Measurements from ENCODE around the gene KRT3. TPM values are rescaled to one million over a fixed set of nuclear protein-coding genes. Genes with fewer than 3 reads are reported as not detected.

Gene KRT3
- total and polyA plus RNA-seq, 12 donors: not detected

DNA sequence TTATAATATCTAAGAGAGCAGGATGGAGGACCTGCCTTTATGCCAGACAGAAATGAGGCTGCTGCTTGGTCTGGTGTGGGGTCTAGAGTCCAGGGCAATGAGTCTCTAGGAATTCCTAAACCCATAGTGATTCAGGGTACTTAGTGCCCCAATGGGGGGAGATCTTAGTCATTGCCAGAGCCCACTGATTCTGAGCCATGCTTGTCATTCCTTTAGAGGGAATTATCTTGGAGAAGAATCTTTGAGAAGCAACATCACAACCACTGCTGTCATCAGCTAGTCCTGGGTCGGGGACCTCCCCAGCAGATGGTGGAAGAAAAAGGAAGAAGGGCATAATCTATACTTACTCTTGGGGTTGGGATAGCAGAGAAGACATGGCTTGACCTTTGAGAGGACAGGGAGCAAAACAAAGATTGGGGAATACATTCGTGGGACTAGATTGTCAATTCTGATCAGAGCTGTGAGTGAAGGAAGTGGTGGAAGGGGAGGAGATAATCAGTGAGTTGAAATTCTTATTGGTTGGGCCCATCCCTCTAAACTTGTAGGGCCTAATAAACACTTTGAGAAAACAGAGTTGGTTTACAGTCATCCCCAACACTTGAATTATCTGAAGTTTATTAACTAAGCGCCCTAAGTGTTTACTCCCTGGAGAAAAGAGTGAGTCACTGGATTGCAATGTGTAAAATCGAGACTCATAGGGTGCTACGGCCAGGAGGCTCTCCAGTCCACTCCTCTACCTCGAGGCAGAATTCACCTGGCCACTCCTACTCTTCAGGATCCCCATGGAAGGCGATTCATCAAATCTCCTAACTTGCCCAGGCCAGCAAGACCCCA, 3.0 kb upstream of the KRT3 start:
- TF ChIP-seq POLR2A (IDR thresholded peaks at IDR 0.05): no peak
- TF ChIP-seq, protein P1, sequence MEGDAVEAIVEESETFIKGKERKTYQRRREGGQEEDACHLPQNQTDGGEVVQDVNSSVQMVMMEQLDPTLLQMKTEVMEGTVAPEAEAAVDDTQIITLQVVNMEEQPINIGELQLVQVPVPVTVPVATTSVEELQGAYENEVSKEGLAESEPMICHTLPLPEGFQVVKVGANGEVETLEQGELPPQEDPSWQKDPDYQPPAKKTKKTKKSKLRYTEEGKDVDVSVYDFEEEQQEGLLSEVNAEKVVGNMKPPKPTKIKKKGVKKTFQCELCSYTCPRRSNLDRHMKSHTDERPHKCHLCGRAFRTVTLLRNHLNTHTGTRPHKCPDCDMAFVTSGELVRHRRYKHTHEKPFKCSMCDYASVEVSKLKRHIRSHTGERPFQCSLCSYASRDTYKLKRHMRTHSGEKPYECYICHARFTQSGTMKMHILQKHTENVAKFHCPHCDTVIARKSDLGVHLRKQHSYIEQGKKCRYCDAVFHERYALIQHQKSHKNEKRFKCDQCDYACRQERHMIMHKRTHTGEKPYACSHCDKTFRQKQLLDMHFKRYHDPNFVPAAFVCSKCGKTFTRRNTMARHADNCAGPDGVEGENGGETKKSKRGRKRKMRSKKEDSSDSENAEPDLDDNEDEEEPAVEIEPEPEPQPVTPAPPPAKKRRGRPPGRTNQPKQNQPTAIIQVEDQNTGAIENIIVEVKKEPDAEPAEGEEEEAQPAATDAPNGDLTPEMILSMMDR (IDR thresholded peaks at IDR 0.05): no peak
- Histone ChIP-seq H3K27me3 (no peaks in the 10 kb centered on the region), H3K4me3 (no peak overlapping the region), H3K36me3 (replicated peaks in 1 of 2) (no peaks in the 10 kb centered on the region), H3K9me3 (replicated peaks in 1 of 3) (no peaks in the 10 kb centered on the region), H3K27ac (no peak overlapping the region), H3K4me1 (replicated peaks in 1 of 2) (no peaks in the 10 kb centered on the region)
- intact Hi-C loops (cut with DNase I): no loop called here
- WGBS, 4 donors: 58 to 64% (median 62%) methylated on average over 7 of the region's 7 CpGs
- DNase-seq: no peak

DNA sequence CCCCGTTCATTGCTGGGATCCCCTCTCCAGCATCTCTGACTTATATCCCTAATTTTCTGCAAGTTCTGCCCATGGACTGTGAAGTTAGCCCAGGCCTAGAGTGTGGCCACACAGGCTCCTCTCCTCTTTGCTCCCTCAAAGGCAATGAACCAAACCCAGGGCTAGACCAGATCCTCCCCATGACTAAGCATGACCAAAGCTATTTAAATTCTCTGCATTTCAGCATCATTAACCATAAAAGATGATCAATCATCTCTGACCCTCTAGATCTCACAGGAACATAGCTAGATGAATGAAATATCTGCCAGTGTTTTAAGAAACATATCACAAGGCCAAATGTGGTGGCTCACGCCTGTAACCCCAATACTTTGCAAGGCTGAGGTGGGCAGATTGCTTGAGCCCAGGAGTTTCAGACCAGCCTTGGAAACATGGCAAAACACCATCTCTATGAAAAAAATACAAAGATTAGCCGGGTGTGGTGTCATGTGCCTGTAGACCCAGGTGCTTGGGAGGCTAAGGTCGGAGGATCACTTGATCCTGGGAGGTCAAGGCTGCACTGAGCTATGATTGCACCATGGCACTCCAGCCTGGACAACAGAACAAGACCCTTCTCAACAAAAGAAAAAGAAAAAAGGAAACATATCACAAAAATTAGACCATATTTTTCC, 2.2 kb upstream of the KRT3 start:
- Histone ChIP-seq H3K4me1 (replicated peaks in 1 of 2) (no peaks in the 10 kb centered on the region), H3K9me3 (replicated peaks in 1 of 3) (no peaks in the 10 kb centered on the region), H3K27ac (no peak overlapping the region), H3K27me3 (peaks cover 3% of the 10 kb centered on the region), H3K36me3 (replicated peaks in 1 of 2) (no peaks in the 10 kb centered on the region), H3K4me3 (no peak overlapping the region)
- WGBS, 4 donors: 83 to 91% (median 88%) methylated on average over 4 of the region's 4 CpGs
- no peak for DNase-seq
- intact Hi-C loops (cut with DNase I): no loop called here
- TF ChIP-seq, protein P1 (IDR thresholded peaks at IDR 0.05): no peak
- TF ChIP-seq POLR2A (IDR thresholded peaks at IDR 0.05): no peak

DNA sequence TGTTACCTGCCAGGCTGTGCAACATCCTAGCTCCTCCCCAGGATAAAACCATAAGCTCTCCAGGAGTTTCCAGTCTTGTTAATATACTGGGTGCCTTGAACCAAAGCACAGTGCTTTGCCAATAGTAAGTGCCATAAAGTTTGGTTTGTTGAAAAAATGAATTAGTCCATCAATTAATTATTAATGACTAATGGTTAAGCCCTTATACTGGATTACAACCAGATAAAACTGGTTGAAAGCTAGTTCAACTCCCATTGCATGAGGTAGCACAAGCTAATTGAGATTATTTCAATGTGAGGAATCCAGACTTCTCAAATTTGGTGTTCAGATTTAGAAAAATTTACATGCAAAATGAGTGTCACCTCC, 1.6 kb upstream of the KRT3 start:
- Histone ChIP-seq H3K36me3 (replicated peaks in 1 of 2) (no peaks in the 10 kb centered on the region), H3K27ac (no peak overlapping the region), H3K27me3 (peaks cover 3% of the 10 kb centered on the region), H3K9me3 (replicated peaks in 1 of 3) (no peaks in the 10 kb centered on the region), H3K4me3 (no peak overlapping the region), H3K4me1 (replicated peaks in 1 of 2) (no peaks in the 10 kb centered on the region)
- DNase-seq: no peak
- TF ChIP-seq POLR2A (IDR thresholded peaks at IDR 0.05): no peak
- TF ChIP-seq, protein P1 (IDR thresholded peaks at IDR 0.05): no peak
- intact Hi-C loops (cut with DNase I): no loop called here

DNA sequence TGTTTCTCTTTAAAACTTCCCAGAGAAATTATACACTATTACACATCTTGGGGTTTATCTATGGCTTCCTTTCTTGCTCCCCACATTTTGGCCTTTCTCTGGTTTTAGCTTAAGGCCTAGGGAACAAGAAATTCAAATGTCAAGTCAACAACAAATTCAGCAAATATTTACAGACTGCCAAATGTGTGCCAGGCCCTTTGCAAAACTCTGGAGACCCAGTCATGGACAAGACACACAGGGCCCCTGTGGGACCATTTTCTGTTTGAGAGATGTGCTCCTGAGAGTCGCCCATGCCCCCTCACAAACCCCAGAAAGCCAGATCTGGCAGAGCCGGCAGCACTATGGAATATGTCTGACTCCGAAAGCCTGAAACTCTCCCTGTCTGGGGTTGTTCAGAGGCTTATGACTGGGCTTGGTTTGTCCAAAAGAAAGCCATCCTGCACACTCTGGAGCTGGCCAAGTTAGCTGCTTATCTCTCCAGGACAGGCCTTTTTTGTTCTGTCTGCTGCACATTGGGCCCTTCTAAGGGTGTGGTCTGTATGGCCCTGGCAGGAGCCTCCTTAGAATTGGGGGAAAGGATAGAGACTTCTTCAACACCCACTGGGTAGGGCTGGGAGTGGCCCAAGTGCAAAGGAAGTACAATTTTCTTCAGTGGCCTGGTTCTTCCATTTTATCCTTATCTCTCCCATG, 1.1 kb upstream of the KRT3 start:
- TF ChIP-seq, protein P1 (IDR thresholded peaks at IDR 0.05): no peak
- no peak for TF ChIP-seq POLR2A (IDR thresholded peaks at IDR 0.05)
- Histone ChIP-seq H3K9me3 (replicated peaks in 1 of 3) (no peaks in the 10 kb centered on the region), H3K4me1 (replicated peaks in 1 of 2) (no peaks in the 10 kb centered on the region), H3K27me3 (peaks cover 3% of the 10 kb centered on the region), H3K4me3 (no peak overlapping the region), H3K27ac (no peak overlapping the region), H3K36me3 (replicated peaks in 1 of 2) (no peaks in the 10 kb centered on the region)
- intact Hi-C loops (cut with DNase I): no loop called here
- no peak for DNase-seq
- WGBS, 4 donors: 84% methylated on average over 3 of the region's 3 CpGs; no CpG with 5 or more reads in 2 of the 4 donors
